ENCODE data around the gene SYNM. TPM values are rescaled to one million over a fixed set of nuclear protein-coding genes. Genes with fewer than 3 reads are reported as not detected.

Gene SYNM
- total and polyA plus RNA-seq, 2 of the 8 experiments (the other 6 are each of a cell fraction or from before 2014, with no cell fraction given) = 0.89 to 2.0 TPM

DNA sequence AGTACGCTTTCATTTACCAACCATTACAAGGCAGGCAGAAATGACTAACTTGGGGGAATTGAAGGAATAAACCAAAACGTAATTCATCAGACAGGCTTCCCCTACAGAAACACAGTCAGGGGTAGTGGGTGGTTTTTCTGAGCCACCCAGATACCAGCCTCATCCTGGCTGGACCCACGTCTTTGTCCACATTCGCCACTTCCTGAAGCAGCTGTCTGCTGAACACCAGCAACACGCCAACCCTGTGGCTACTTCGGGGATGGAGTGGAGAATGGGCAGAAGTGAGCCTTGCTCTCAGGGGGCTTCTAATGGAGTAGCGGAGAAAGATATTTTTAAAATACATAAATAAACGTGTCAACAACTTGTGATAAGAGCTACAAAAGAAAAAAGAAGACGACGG is 40.1 kb downstream of the SYNM start:
- 89% methylated on average over 10 of the region's 10 CpGs; no CpG with 5 or more reads in 1 of the 2 experiments for WGBS, 2 experiments (ENCODE audit: extremely low coverage in 1 of 2, insufficient coverage in 1 of 2, insufficient read length in 1 of 2, insufficient replicate concordance in 2 of 2, low coverage in 1 of 2, low lambda C conversion rate in 2 of 2, missing lambda C conversion rate in 1 of 2)
- Histone ChIP-seq H2BK12ac (ENCODE audit: low read depth, low read length) (no peak overlapping the region), H4K5ac (ENCODE audit: insufficient read length, low read depth, low read length) (no peak overlapping the region), H3K79me1 (ENCODE audit: low read depth, low read length) (no peaks in the 10 kb centered on the region), H4K20me1 (replicated peaks in 1 of 2; ENCODE audit: control insufficient read depth in 1 of 2, insufficient read depth in 2 of 2, low read length in 2 of 2) (no peaks in the 10 kb centered on the region), H2AFZ (ENCODE audit: low read length) (no peak overlapping the region), H3K14ac (ENCODE audit: insufficient read length) (no peak overlapping the region), H3K23me2 (ENCODE audit: low read depth, low read length) (no peaks in the 10 kb centered on the region), H3K4me2 (ENCODE audit: insufficient read depth in 1 of 2, low read depth in 2 of 2, low read length in 2 of 2) (no peak overlapping the region), H3K18ac (ENCODE audit: extremely low read depth, low read length) (no peak overlapping the region), H2BK20ac (ENCODE audit: low read length) (no peak overlapping the region), H2BK15ac (ENCODE audit: low read length) (no peak overlapping the region), H3K4ac (replicated peaks; ENCODE audit: insufficient read length, low read depth, low read length) (no peak overlapping the region), H2BK5ac (ENCODE audit: low read depth, low read length) (no peak overlapping the region), H3K79me2 (ENCODE audit: control insufficient read depth in 1 of 2, insufficient read depth in 2 of 2, low read length in 2 of 2) (no peaks in the 10 kb centered on the region), H3K23ac (ENCODE audit: insufficient read length) (no peak overlapping the region), H2AK5ac (ENCODE audit: low read depth, low read length) (no peak overlapping the region), H3K36me3 (ENCODE audit: control insufficient read depth in 2 of 4, insufficient read depth in 4 of 4, low read length in 3 of 4) (no peaks in the 10 kb centered on the region), H3K4me3 (ENCODE audit: extremely low read depth in 1 of 4, insufficient read depth in 2 of 4, low read depth in 3 of 4, low read length in 4 of 4) (no peak overlapping the region), H3K9me3 (ENCODE audit: insufficient read depth in 2 of 2, low read depth in 1 of 2, low read length in 1 of 2) (no peaks in the 10 kb centered on the region), H3K27me3 (replicated peaks in 1 of 4; ENCODE audit: control insufficient read depth in 3 of 4, extremely low read depth in 1 of 4, insufficient read depth in 3 of 4, low read length in 3 of 4) (no peaks in the 10 kb centered on the region), H3K4me1 (replicated peaks in 1 of 4; ENCODE audit: control insufficient read depth in 3 of 4, insufficient read depth in 4 of 4, low read length in 3 of 4) (peaks cover 5 to 20% (median 17%) of the 10 kb centered on the region in 4 experiments), H4K91ac (replicated peaks; ENCODE audit: insufficient read length, low read length) (no peak overlapping the region), H4K8ac (ENCODE audit: extremely low read depth, insufficient read depth, low read length) (no peak overlapping the region), H3K56ac (replicated peaks; ENCODE audit: insufficient read length, low read depth, low read length) (no peak overlapping the region), H2BK120ac (replicated peaks; ENCODE audit: low read depth, low read length) (no peak overlapping the region), H3K27ac (ENCODE audit: low read depth, low read length) (no peak overlapping the region), H3K9ac (replicated peaks in 1 of 4; ENCODE audit: extremely low read depth in 1 of 4, low read depth in 3 of 4, low read length in 3 of 4) (no peak overlapping the region)
- FAIRE-seq = no peak
- CTCF ChIA-PET (ENCODE audit: partially characterized antibody) = interaction anchor here (0.8 to 2.1 kb wide), 5 partner anchors 21 to 45 kb away, joined by 3 to 5 read pairs (median 3); no protein-coding TSS in a partner anchor
- POLR2A ChIA-PET (ENCODE audit: partially characterized antibody) = no interaction called here
- no peak for TF ChIP-seq E2F6 (IDR thresholded peaks at IDR 0.05)
- no peak for TF ChIP-seq TAF1 (IDR thresholded peaks at IDR 0.05; ENCODE audit: low read depth, low read length)
- TF ChIP-seq, protein P1, sequence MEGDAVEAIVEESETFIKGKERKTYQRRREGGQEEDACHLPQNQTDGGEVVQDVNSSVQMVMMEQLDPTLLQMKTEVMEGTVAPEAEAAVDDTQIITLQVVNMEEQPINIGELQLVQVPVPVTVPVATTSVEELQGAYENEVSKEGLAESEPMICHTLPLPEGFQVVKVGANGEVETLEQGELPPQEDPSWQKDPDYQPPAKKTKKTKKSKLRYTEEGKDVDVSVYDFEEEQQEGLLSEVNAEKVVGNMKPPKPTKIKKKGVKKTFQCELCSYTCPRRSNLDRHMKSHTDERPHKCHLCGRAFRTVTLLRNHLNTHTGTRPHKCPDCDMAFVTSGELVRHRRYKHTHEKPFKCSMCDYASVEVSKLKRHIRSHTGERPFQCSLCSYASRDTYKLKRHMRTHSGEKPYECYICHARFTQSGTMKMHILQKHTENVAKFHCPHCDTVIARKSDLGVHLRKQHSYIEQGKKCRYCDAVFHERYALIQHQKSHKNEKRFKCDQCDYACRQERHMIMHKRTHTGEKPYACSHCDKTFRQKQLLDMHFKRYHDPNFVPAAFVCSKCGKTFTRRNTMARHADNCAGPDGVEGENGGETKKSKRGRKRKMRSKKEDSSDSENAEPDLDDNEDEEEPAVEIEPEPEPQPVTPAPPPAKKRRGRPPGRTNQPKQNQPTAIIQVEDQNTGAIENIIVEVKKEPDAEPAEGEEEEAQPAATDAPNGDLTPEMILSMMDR (IDR thresholded peaks at IDR 0.05; ENCODE audit: control extremely low read depth in 1 of 3, insufficient read depth in 1 of 3, low read depth in 1 of 3, low read length in 3 of 3) = no peak
- TF ChIP-seq CBX8 (IDR thresholded peaks at IDR 0.05; ENCODE audit: borderline replicate concordance, low read depth, low read length) = no peak
- no peak for TF ChIP-seq SUZ12 (IDR thresholded peaks at IDR 0.05; ENCODE audit: low read length)
- TF ChIP-seq RNF2 (IDR thresholded peaks at IDR 0.05; ENCODE audit: borderline replicate concordance, low read depth, low read length, missing control alignments, poor library complexity, severe bottlenecking) = no peak
- TF ChIP-seq FOSL1 (IDR thresholded peaks at IDR 0.05; ENCODE audit: insufficient read depth, low read depth, low read length) = no peak
- TF ChIP-seq SIRT6 (IDR thresholded peaks at IDR 0.05; ENCODE audit: low read length) = no peak
- DNase-seq (ENCODE audit: low read depth in 1 of 2, low spot score in 2 of 2) = no peak
